Liver (tissue), 9 donors: Measurements from ENCODE around the gene RMND5A. TPM values are rescaled to one million over a fixed set of nuclear protein-coding genes. Genes with fewer than 3 reads are reported as not detected.

ENCODE experiments used
- DNase-seq: peaks from one replicate; pipeline ENCODE4 v3.0.0-alpha.2; 2017; ENCODE audit warnings: low spot score
- H3K27ac ChIP-seq, 2 donors: one replicate each; pipeline ENCODE4 v1.7.0; 2013; ENCODE audit warnings: inconsistent platforms in 2 of 2, low read length in 2 of 2, control low read depth in 1 of 2, low read depth in 1 of 2, mild to moderate bottlenecking in 1 of 2
- H3K27me3 ChIP-seq, 4 donors: one replicate each; pipeline versions ENCODE4 v1.6.1 to v1.7.0; 2013; ENCODE audit warnings: low read length in 3 of 4, inconsistent platforms in 1 of 4, mild to moderate bottlenecking in 1 of 4, moderate library complexity in 1 of 4; ENCODE audit not compliant: control insufficient read depth in 4 of 4, insufficient read depth in 4 of 4
- H3K36me3 ChIP-seq, 4 donors: one replicate each; pipeline versions ENCODE4 v1.6.1 to v1.7.0; 2013; ENCODE audit warnings: low read length in 3 of 4, mild to moderate bottlenecking in 3 of 4, low read depth in 1 of 4, moderate library complexity in 1 of 4; ENCODE audit not compliant: control insufficient read depth in 4 of 4, insufficient read depth in 3 of 4
- H3K4me1 ChIP-seq, 4 donors: one replicate each; pipeline versions ENCODE4 v1.6.1 to v1.7.0; 2013; ENCODE audit warnings: low read length in 3 of 4, mild to moderate bottlenecking in 3 of 4, moderate library complexity in 1 of 4; ENCODE audit not compliant: control insufficient read depth in 4 of 4, insufficient read depth in 4 of 4
- H3K4me3 ChIP-seq, 3 donors: one replicate each; pipeline versions ENCODE4 v1.6.1 to v1.7.0; 2013; ENCODE audit warnings: low read length in 3 of 3, control low read depth in 1 of 3, low read depth in 1 of 3, mild to moderate bottlenecking in 1 of 3
- H3K9ac ChIP-seq, 2 donors: one replicate each; pipeline ENCODE4 v1.7.0; 2013; ENCODE audit warnings: low read length in 2 of 2, mild to moderate bottlenecking in 2 of 2, moderate library complexity in 2 of 2, control low read depth in 1 of 2, low read depth in 1 of 2
- H3K9me3 ChIP-seq, 4 donors: one replicate each; pipeline versions ENCODE4 v1.6.1 to v1.7.0; 2013; ENCODE audit warnings: low read length in 3 of 4; ENCODE audit not compliant: control insufficient read depth in 4 of 4
- EGR1 ChIP-seq, 2 donors: IDR thresholded peaks; 2 replicates each; pipeline ENCODE4 v1.6.1; 2016 to 2018; ENCODE audit warnings: antibody characterized with exemption in 2 of 2, low read depth in 2 of 2
- FOXA1 ChIP-seq: IDR thresholded peaks from 2 replicates; pipeline ENCODE4 v1.6.1; 2016; ENCODE audit warnings: antibody characterized with exemption
- GABPA ChIP-seq, 2 donors: IDR thresholded peaks in 1 of 2; conservative IDR thresholded peaks in 1 of 2; 2 replicates each; pipeline ENCODE4 v1.6.1; 2016; ENCODE audit warnings: antibody characterized with exemption in 2 of 2, mild to moderate bottlenecking in 1 of 2, moderate library complexity in 1 of 2
- HNF4A ChIP-seq, 2 donors: conservative IDR thresholded peaks; 2 replicates each; pipeline ENCODE4 v1.6.1; 2016; ENCODE audit warnings: antibody characterized with exemption in 2 of 2, mild to moderate bottlenecking in 2 of 2
- HNF4G ChIP-seq: IDR thresholded peaks from 2 replicates; pipeline ENCODE4 v1.6.1; 2016; ENCODE audit warnings: antibody characterized with exemption
- JUND ChIP-seq, 2 donors: IDR thresholded peaks; 2 replicates each; pipeline ENCODE4 v1.6.1; 2016; ENCODE audit warnings: antibody characterized with exemption in 2 of 2
- NR2F2 ChIP-seq: IDR thresholded peaks from 2 replicates; pipeline ENCODE4 v1.6.1; 2016; ENCODE audit warnings: antibody characterized with exemption
- RAD21 ChIP-seq, 2 donors: IDR thresholded peaks; 2 replicates each; pipeline ENCODE4 v1.6.1; 2016; ENCODE audit warnings: antibody characterized with exemption in 2 of 2, mild to moderate bottlenecking in 2 of 2
- SP1 ChIP-seq: IDR thresholded peaks from 2 replicates; pipeline ENCODE4 v1.6.1; 2018; ENCODE audit warnings: antibody characterized with exemption, mild to moderate bottlenecking
- YY1 ChIP-seq: IDR thresholded peaks from 2 replicates; pipeline ENCODE4 v1.6.1; 2016; ENCODE audit warnings: antibody characterized with exemption, mild to moderate bottlenecking
- WGBS: extraction: QIAGEN DNeasy Blood & Tissue Kit; methylation state at CpG from one replicate; pipeline ENCODE4 v1.1.7; 2013; 5-methylcytosine and 5-hydroxymethylcytosine counted together
- polyA plus RNA-seq, 2 donors: library from polyadenylated mRNA; stranded (reverse) in 1 of 2; unstranded in 1 of 2; fragments of 200-250 nt in 1 of 2; fragments of >200 nt in 1 of 2; fragmentation: Nextera tagmentation in 1 of 2; extraction: Ambion mirVana in 1 of 2; gene quantifications; one replicate each; pipeline versions ENCODE4 v1.2.1 to v1.2.3, GENCODE V29; 2013 to 2015
- total RNA-seq, 2 donors: library from RNA; depleted of rRNA; stranded (reverse); fragments of >200 nt; gene quantifications; one replicate each; pipeline ENCODE4 v1.2.3, GENCODE V29; 2014
- TF ChIP-seq, protein P1 (sequence below): IDR thresholded peaks from 2 replicates; pipeline ENCODE4 v1.6.1; 2016; ENCODE audit warnings: antibody characterized with exemption
- TF ChIP-seq, protein P2 (sequence below): fragments of 150-350 bp; IDR thresholded peaks from 2 replicates; pipeline ENCODE4 v1.5.1; 2017; ENCODE audit warnings: improper control_type of control experiment, low read depth, low read length; ENCODE audit not compliant: missing input control
- TF ChIP-seq, protein P3 (sequence below): IDR thresholded peaks from 2 replicates; pipeline ENCODE4 v1.6.1; 2016; ENCODE audit warnings: antibody characterized with exemption
- TF ChIP-seq, protein P4 (sequence below): IDR thresholded peaks from 2 replicates; pipeline ENCODE4 v1.6.1; 2016; ENCODE audit warnings: antibody characterized with exemption
- TF ChIP-seq, protein P5 (sequence below): IDR thresholded peaks from 2 replicates; pipeline ENCODE4 v1.6.1; 2016; ENCODE audit warnings: antibody characterized with exemption, mild to moderate bottlenecking
- donor health status: healthy.
- donor health status: healthy.
- donor health status: healthy.
- donor health status: healthy.
- donor health status: healthy.

RMND5A gene
- total and polyA plus RNA-seq, 4 donors, result 8.8 to 74.5 (median 29.2) TPM

DNA sequence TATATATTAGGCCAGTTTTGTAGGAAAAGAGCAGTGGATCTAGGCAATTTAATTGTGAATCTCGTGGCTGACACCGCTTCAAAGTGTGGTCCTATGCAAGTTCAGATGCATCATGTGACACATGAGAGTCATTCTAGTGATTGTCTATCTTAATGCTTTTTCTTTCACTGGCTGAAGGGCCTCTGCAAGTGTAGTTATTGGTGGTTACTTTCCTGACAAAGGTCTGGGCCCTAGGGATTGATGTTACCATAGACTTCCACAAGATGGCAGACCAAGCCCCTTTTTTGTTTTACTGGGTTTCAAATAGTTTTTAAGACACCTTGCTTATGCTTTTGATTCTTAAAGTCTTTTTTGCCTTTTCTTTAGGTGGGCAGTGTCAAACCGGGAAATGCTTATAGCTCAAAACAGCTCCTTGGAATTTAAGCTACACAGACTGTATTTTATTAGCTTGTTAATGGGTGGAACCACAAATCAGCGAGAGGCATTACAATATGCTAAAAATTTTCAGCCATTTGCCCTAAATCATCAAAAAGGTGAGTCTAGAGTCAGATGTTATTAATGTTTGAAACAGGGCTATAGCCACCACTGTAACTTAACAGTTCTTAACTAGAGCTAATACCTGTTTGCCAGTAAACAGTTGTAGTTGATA lies 44.7 kb downstream of the RMND5A start:
- no peaks in the 10 kb centered on the region for H3K9me3 ChIP-seq
- no peaks in the 10 kb centered on the region for H3K4me1 ChIP-seq
- peaks cover 2 to 28% (median 18%) of the 10 kb centered on the region in 4 donors for H3K36me3 ChIP-seq
- no peaks in the 10 kb centered on the region for H3K27me3 ChIP-seq
- WGBS, result 86% methylated on average over 4 of the region's 4 CpGs
- TF ChIP-seq, protein P1, sequence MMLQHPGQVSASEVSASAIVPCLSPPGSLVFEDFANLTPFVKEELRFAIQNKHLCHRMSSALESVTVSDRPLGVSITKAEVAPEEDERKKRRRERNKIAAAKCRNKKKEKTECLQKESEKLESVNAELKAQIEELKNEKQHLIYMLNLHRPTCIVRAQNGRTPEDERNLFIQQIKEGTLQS, result no peak
- TF ChIP-seq, protein P2, sequence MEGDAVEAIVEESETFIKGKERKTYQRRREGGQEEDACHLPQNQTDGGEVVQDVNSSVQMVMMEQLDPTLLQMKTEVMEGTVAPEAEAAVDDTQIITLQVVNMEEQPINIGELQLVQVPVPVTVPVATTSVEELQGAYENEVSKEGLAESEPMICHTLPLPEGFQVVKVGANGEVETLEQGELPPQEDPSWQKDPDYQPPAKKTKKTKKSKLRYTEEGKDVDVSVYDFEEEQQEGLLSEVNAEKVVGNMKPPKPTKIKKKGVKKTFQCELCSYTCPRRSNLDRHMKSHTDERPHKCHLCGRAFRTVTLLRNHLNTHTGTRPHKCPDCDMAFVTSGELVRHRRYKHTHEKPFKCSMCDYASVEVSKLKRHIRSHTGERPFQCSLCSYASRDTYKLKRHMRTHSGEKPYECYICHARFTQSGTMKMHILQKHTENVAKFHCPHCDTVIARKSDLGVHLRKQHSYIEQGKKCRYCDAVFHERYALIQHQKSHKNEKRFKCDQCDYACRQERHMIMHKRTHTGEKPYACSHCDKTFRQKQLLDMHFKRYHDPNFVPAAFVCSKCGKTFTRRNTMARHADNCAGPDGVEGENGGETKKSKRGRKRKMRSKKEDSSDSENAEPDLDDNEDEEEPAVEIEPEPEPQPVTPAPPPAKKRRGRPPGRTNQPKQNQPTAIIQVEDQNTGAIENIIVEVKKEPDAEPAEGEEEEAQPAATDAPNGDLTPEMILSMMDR, result peak; percentile 62
- peak; percentile 75 to 83 for TF ChIP-seq RAD21 (IDR thresholded peaks at IDR 0.05)
- H3K4me3 ChIP-seq, result no peak overlapping the region
- H3K27ac ChIP-seq, result no peak overlapping the region
- no peak for DNase-seq
- no peak overlapping the region for H3K9ac ChIP-seq

DNA sequence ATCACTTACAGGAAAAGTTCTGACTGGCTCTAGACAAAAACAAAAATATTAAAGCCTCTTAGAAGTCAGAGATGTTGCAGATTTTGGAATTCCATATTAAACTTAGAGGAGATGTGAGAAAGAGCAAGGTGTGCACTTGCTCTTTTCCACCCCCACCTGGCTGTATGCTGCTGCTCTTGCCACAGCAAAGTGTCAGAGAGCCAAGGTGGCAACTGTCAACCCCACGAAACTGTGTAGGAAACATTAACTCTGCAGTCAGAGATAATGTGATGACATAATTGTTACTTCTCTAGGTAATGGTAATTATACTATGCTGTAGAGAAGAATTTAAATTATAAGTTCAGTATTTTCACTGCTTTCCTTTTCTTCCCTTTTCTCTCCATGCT lies 45.2 kb downstream of the RMND5A start:
- no peak for DNase-seq
- TF ChIP-seq, protein P3, sequence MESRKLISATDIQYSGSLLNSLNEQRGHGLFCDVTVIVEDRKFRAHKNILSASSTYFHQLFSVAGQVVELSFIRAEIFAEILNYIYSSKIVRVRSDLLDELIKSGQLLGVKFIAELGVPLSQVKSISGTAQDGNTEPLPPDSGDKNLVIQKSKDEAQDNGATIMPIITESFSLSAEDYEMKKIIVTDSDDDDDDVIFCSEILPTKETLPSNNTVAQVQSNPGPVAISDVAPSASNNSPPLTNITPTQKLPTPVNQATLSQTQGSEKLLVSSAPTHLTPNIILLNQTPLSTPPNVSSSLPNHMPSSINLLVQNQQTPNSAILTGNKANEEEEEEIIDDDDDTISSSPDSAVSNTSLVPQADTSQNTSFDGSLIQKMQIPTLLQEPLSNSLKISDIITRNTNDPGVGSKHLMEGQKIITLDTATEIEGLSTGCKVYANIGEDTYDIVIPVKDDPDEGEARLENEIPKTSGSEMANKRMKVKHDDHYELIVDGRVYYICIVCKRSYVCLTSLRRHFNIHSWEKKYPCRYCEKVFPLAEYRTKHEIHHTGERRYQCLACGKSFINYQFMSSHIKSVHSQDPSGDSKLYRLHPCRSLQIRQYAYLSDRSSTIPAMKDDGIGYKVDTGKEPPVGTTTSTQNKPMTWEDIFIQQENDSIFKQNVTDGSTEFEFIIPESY, result no peak
- TF ChIP-seq SP1, result no peak
- TF ChIP-seq YY1, result no peak
- TF ChIP-seq, protein P4, sequence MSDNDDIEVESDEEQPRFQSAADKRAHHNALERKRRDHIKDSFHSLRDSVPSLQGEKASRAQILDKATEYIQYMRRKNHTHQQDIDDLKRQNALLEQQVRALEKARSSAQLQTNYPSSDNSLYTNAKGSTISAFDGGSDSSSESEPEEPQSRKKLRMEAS, result no peak
- no peak for TF ChIP-seq FOXA1
- TF ChIP-seq EGR1 (IDR thresholded peaks at IDR 0.05; ENCODE audit: low read depth in 2 of 2), result no peak
- no peak for TF ChIP-seq HNF4G
- TF ChIP-seq HNF4A (conservative IDR thresholded peaks at IDR 0.05), result no peak
- no peak for TF ChIP-seq GABPA (IDR thresholded peaks at IDR 0.05 in 1 of 2, conservative IDR thresholded peaks at IDR 0.05 in 1 of 2)
- TF ChIP-seq NR2F2, result no peak
- TF ChIP-seq, protein P5, sequence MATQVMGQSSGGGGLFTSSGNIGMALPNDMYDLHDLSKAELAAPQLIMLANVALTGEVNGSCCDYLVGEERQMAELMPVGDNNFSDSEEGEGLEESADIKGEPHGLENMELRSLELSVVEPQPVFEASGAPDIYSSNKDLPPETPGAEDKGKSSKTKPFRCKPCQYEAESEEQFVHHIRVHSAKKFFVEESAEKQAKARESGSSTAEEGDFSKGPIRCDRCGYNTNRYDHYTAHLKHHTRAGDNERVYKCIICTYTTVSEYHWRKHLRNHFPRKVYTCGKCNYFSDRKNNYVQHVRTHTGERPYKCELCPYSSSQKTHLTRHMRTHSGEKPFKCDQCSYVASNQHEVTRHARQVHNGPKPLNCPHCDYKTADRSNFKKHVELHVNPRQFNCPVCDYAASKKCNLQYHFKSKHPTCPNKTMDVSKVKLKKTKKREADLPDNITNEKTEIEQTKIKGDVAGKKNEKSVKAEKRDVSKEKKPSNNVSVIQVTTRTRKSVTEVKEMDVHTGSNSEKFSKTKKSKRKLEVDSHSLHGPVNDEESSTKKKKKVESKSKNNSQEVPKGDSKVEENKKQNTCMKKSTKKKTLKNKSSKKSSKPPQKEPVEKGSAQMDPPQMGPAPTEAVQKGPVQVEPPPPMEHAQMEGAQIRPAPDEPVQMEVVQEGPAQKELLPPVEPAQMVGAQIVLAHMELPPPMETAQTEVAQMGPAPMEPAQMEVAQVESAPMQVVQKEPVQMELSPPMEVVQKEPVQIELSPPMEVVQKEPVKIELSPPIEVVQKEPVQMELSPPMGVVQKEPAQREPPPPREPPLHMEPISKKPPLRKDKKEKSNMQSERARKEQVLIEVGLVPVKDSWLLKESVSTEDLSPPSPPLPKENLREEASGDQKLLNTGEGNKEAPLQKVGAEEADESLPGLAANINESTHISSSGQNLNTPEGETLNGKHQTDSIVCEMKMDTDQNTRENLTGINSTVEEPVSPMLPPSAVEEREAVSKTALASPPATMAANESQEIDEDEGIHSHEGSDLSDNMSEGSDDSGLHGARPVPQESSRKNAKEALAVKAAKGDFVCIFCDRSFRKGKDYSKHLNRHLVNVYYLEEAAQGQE, result no peak
- TF ChIP-seq JUND (IDR thresholded peaks at IDR 0.05), result no peak
- H3K27me3 ChIP-seq, result no peaks in the 10 kb centered on the region
- no peak overlapping the region for H3K9ac ChIP-seq
- H3K9me3 ChIP-seq, result no peaks in the 10 kb centered on the region
- H3K27ac ChIP-seq, result no peak overlapping the region
- 30% methylated on average over 1 of the region's 1 CpG for WGBS
- H3K4me1 ChIP-seq, result no peaks in the 10 kb centered on the region
- peaks cover 4 to 31% (median 22%) of the 10 kb centered on the region in 4 donors for H3K36me3 ChIP-seq
- no peak overlapping the region for H3K4me3 ChIP-seq
